ENCODE data around the gene WDR20.

DNA sequence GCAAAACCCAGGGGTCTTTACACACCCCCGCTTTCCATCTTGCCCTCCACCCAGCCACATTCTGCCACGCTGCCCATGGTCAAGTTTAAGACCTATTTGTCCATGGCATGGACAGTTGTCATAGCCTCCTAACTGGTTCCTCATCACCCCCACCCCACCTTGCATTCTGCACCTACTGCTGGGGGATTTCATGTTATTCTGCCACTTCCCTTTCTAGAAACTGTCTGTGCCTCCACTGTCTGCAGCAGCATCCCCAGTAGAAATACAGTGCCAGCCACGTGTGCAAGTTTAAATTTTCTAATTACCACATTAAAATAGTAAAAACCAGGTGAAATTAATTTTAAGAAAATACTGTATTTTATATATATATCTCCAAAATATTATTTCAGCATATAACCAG, 63.2 kb downstream of the WDR20 start:
- TF ChIP-seq, protein P1, sequence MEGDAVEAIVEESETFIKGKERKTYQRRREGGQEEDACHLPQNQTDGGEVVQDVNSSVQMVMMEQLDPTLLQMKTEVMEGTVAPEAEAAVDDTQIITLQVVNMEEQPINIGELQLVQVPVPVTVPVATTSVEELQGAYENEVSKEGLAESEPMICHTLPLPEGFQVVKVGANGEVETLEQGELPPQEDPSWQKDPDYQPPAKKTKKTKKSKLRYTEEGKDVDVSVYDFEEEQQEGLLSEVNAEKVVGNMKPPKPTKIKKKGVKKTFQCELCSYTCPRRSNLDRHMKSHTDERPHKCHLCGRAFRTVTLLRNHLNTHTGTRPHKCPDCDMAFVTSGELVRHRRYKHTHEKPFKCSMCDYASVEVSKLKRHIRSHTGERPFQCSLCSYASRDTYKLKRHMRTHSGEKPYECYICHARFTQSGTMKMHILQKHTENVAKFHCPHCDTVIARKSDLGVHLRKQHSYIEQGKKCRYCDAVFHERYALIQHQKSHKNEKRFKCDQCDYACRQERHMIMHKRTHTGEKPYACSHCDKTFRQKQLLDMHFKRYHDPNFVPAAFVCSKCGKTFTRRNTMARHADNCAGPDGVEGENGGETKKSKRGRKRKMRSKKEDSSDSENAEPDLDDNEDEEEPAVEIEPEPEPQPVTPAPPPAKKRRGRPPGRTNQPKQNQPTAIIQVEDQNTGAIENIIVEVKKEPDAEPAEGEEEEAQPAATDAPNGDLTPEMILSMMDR (IDR thresholded peaks at IDR 0.05) = no peak
- TF ChIP-seq POLR2AphosphoS5 (IDR thresholded peaks at IDR 0.05) (no peak), POLR2A (IDR thresholded peaks at IDR 0.05) (no peak)

Measured in breast epithelium (tissue), 3 donors.